WTC11 (cell line): ENCODE results near the gene MACROD2. TPM values are rescaled to one million over a fixed set of nuclear protein-coding genes. Genes with fewer than 3 reads are reported as not detected.

Source experiments
- ATAC-seq: fragments of 200-7000 bp; cut with Tn5 transposase; 2 replicates; pipeline ENCODE4 v1.10.0; 2021; ENCODE audit warnings: mild to moderate bottlenecking, moderate library complexity
- CTCF ChIA-PET: fragments of 300-600 bp; sonication (Branson Sonifier 250); formaldehyde crosslinking; loops from one replicate; lab custom pipeline; 2021; ENCODE audit warnings: antibody characterized with exemption; lab: Charles Lee
- POLR2A ChIA-PET: fragments of 350-600 bp; sonication (Branson Sonifier 250); formaldehyde crosslinking; loops from one replicate; lab custom pipeline; 2021; ENCODE audit warnings: antibody characterized with exemption; lab: Charles Lee
- DNase-seq: peaks from one replicate; pipeline ENCODE4 v3.0.0; 2021; ENCODE audit warnings: low spot score
- H3K27ac Mint-ChIP-seq: 2 replicates; pipeline ENCODE4 v1.8.0; 2021; ENCODE audit warnings: mixed read lengths
- H3K27me3 Mint-ChIP-seq: 2 replicates; pipeline ENCODE4 v1.8.0; 2021; ENCODE audit warnings: low read depth, mild to moderate bottlenecking, moderate library complexity, mixed read lengths
- H3K36me3 Mint-ChIP-seq: 2 replicates; pipeline ENCODE4 v1.8.0; 2021; ENCODE audit warnings: mixed read lengths
- H3K4me1 Mint-ChIP-seq: 2 replicates; pipeline ENCODE4 v1.8.0; 2022; ENCODE audit warnings: mixed read lengths
- H3K4me3 Mint-ChIP-seq: 2 replicates; pipeline ENCODE4 v1.8.0; 2021; ENCODE audit warnings: mild to moderate bottlenecking, moderate library complexity, mixed read lengths
- H3K9me3 Mint-ChIP-seq: 2 replicates; pipeline ENCODE4 v1.8.0; 2021; ENCODE audit warnings: mixed read lengths
- ATF1 ChIP-seq: sonication (generic); formaldehyde crosslinking; IDR thresholded peaks from 2 replicates; pipeline ENCODE4 v1.8.1; 2023; ENCODE audit warnings: mild to moderate bottlenecking, moderate library complexity, missing genetic modification reagents
- CDX4 ChIP-seq: fragments of 250-450 bp; sonication (Bioruptor Pico); IDR thresholded peaks from 2 replicates; pipeline ENCODE4 v1.9.0; 2021; ENCODE audit warnings: moderate library complexity, mild to moderate bottlenecking, inconsistent platforms, borderline replicate concordance
- CREM ChIP-seq: sonication (generic); formaldehyde crosslinking; IDR thresholded peaks from 2 replicates; pipeline ENCODE4 v1.8.1; 2022; ENCODE audit warnings: mild to moderate bottlenecking, missing genetic modification reagents, moderate library complexity
- E2F1 ChIP-seq: sonication (generic); formaldehyde crosslinking; IDR thresholded peaks from 2 replicates; pipeline ENCODE4 v1.8.0; 2022; ENCODE audit warnings: mild to moderate bottlenecking, missing genetic modification reagents
- EMX1 ChIP-seq: fragments of 250-450 bp; sonication (Bioruptor Pico); IDR thresholded peaks from 2 replicates; pipeline ENCODE4 v1.8.0; 2021; ENCODE audit warnings: mild to moderate bottlenecking
- ETV6 ChIP-seq: sonication (generic); formaldehyde crosslinking; IDR thresholded peaks from 2 replicates; pipeline ENCODE4 v1.8.1; 2022; ENCODE audit warnings: mild to moderate bottlenecking, missing genetic modification reagents
- FOXP1 ChIP-seq: sonication (generic); formaldehyde crosslinking; IDR thresholded peaks from 2 replicates; pipeline ENCODE4 v1.8.0; 2022; ENCODE audit warnings: missing genetic modification reagents, mild to moderate bottlenecking, moderate library complexity, borderline replicate concordance
- GRHL2 ChIP-seq: fragments of 250-450 bp; sonication (Bioruptor Pico); IDR thresholded peaks from 2 replicates; pipeline ENCODE4 v1.8.0; 2022; ENCODE audit warnings: mild to moderate bottlenecking, moderate library complexity; ENCODE audit not compliant: insufficient replicate concordance, severe bottlenecking
- HMGA2 ChIP-seq: fragments of 250-450 bp; sonication (Bioruptor Pico); IDR thresholded peaks from 2 replicates; pipeline ENCODE4 v1.4.0; 2021; ENCODE audit warnings: mild to moderate bottlenecking, moderate library complexity
- MAX ChIP-seq: sonication (generic); formaldehyde crosslinking; IDR thresholded peaks from 2 replicates; pipeline ENCODE4 v1.8.0; 2022; ENCODE audit warnings: mild to moderate bottlenecking, missing genetic modification reagents
- MLX ChIP-seq: sonication (generic); formaldehyde crosslinking; IDR thresholded peaks from 2 replicates; pipeline ENCODE4 v1.8.1; 2023; ENCODE audit warnings: mild to moderate bottlenecking, missing genetic modification reagents, moderate library complexity
- MXD4 ChIP-seq: fragments of 250-450 bp; sonication (Bioruptor Pico); IDR thresholded peaks from 2 replicates; pipeline ENCODE4 v1.8.0; 2021; ENCODE audit warnings: mild to moderate bottlenecking, moderate library complexity, borderline replicate concordance
- MYBL2 ChIP-seq: sonication (generic); formaldehyde crosslinking; IDR thresholded peaks from 2 replicates; pipeline ENCODE4 v1.8.1; 2023; ENCODE audit warnings: mild to moderate bottlenecking, moderate library complexity, missing genetic modification reagents
- NFE2L1 ChIP-seq: sonication (generic); formaldehyde crosslinking; IDR thresholded peaks from 2 replicates; pipeline ENCODE4 v1.8.1; 2023; ENCODE audit warnings: missing genetic modification reagents
- RORB ChIP-seq: fragments of 250-450 bp; sonication (Bioruptor Pico); IDR thresholded peaks from 2 replicates; pipeline ENCODE4 v1.9.0; 2021; ENCODE audit warnings: mild to moderate bottlenecking
- SMAD3 ChIP-seq: sonication (generic); formaldehyde crosslinking; IDR thresholded peaks from 2 replicates; pipeline ENCODE4 v1.8.0; 2022; ENCODE audit warnings: missing genetic modification reagents, mild to moderate bottlenecking, borderline replicate concordance
- ZBTB43 ChIP-seq: sonication (generic); formaldehyde crosslinking; IDR thresholded peaks from 2 replicates; pipeline ENCODE4 v1.8.1; 2023; ENCODE audit warnings: mild to moderate bottlenecking, missing genetic modification reagents
- ZMAT4 ChIP-seq: fragments of 250-450 bp; sonication (Bioruptor Pico); IDR thresholded peaks from 2 replicates; pipeline ENCODE4 v1.9.0; 2021; ENCODE audit warnings: mild to moderate bottlenecking
- ZNF281 ChIP-seq: sonication (generic); formaldehyde crosslinking; IDR thresholded peaks from 2 replicates; pipeline ENCODE4 v1.8.0; 2023; ENCODE audit warnings: mild to moderate bottlenecking, missing genetic modification reagents
- ZNF317 ChIP-seq: sonication (generic); formaldehyde crosslinking; IDR thresholded peaks from 2 replicates; pipeline ENCODE4 v1.8.1; 2023; ENCODE audit warnings: low read depth, mild to moderate bottlenecking, moderate library complexity, missing genetic modification reagents, borderline replicate concordance
- ZNF416 ChIP-seq: fragments of 250-450 bp; sonication (Bioruptor Pico); IDR thresholded peaks from 2 replicates; pipeline ENCODE4 v1.9.0; 2021; ENCODE audit warnings: mild to moderate bottlenecking, inconsistent platforms
- total RNA-seq: library from RNA; stranded (reverse); gene quantifications from 3 replicates; pipeline ENCODE4 v1.2.3, GENCODE V29; 2021

MACROD2 gene
- total RNA-seq, 1 experiment from 2014 or later = 4.1 TPM

GRCh38 chr20:14657266-14658005 lies 662.1 kb downstream of the MACROD2 start (continued):
- TF ChIP-seq MLX (CRISPR knock-in tag) (no peak), GRHL2 (CRISPR knock-in tag) (no peak), RORB (CRISPR knock-in tag) (no peak), ZNF281 (CRISPR knock-in tag) (no peak), MAX (CRISPR knock-in tag) (no peak)
- TF ChIP-seq, all 79 proteins: peak for 0

GRCh38 chr20:14664101-14664500 lies 668.8 kb downstream of the MACROD2 start:
- H3K4me1 Mint-ChIP-seq = no peaks in the 10 kb centered on the region
- H3K27me3 Mint-ChIP-seq = no peaks in the 10 kb centered on the region; the same call in 1 of the 2 replicates
- POLR2A ChIA-PET = no interaction called here
- no peaks in the 10 kb centered on the region for H3K36me3 Mint-ChIP-seq
- ATAC-seq = no peak
- no peak for TF ChIP-seq ZBTB43 (CRISPR knock-in tag)
- TF ChIP-seq CREM (CRISPR knock-in tag) = no peak
- TF ChIP-seq ZMAT4 (CRISPR knock-in tag) = no peak
- no peak for TF ChIP-seq NFE2L1 (CRISPR knock-in tag)
- no peak for TF ChIP-seq ZNF416 (CRISPR knock-in tag)
- no peak for TF ChIP-seq ETV6
- TF ChIP-seq MYBL2 (CRISPR knock-in tag) = no peak
- TF ChIP-seq CDX4 = no peak
- no peak for TF ChIP-seq ATF1 (CRISPR knock-in tag)
- TF ChIP-seq ZNF317 (CRISPR knock-in tag) = no peak
- TF ChIP-seq MXD4 (CRISPR knock-in tag) = no peak
- no peak for TF ChIP-seq SMAD3 (CRISPR knock-in tag)
- no peak for TF ChIP-seq E2F1 (CRISPR knock-in tag)
- no peak for TF ChIP-seq HMGA2 (CRISPR knock-in tag)
- TF ChIP-seq FOXP1 (CRISPR knock-in tag) = no peak
- no peak for TF ChIP-seq EMX1 (CRISPR knock-in tag)
- H3K9me3 Mint-ChIP-seq = peaks cover 10% of the 10 kb centered on the region
- no peak overlapping the region for H3K27ac Mint-ChIP-seq
- H3K4me3 Mint-ChIP-seq = no peak overlapping the region
- CTCF ChIA-PET = no interaction called here
- DNase-seq = no peak
